ENCODE data around the gene RANGRF.

GRCh38 chr17:8289103-8289397 is 580 bp downstream of the RANGRF start:
- TF ChIP-seq CTCF (IDR thresholded peaks at IDR 0.05; ENCODE audit: low read length) (no peak), EZH2 (IDR thresholded peaks at IDR 0.05; ENCODE audit: borderline replicate concordance, low read length) (no peak)
